ENCODE data around the gene OR2T10.
"Not testable (repeated sequence)": the region's sequence is repeated elsewhere in the genome, so short reads cannot be mapped to it uniquely, and the experiment has no call there.

GRCh38 chr1:248642971-248643651 is 45.6 kb upstream of the OR2T10 start:
- TF ChIP-seq MXI1 (IDR thresholded peaks at IDR 0.05; ENCODE audit: borderline replicate concordance, low read depth, low read length); POLR2A (IDR thresholded peaks at IDR 0.05; ENCODE audit: low read depth, low read length); RAD21 (IDR thresholded peaks at IDR 0.05; ENCODE audit: low read length); MAZ (IDR thresholded peaks at IDR 0.05; ENCODE audit: borderline replicate concordance, low read depth, low read length); CTCF (conservative IDR thresholded peaks at IDR 0.05; ENCODE audit: low read depth, low read length); RFX5 (IDR thresholded peaks at IDR 0.05; ENCODE audit: low read depth, low read length); ELK1 (IDR thresholded peaks at IDR 0.05; ENCODE audit: borderline replicate concordance, low read depth, low read length); MAFK (IDR thresholded peaks at IDR 0.05; ENCODE audit: low read depth, low read length); SMC3 (IDR thresholded peaks at IDR 0.05; ENCODE audit: low read depth, low read length); RCOR1 (IDR thresholded peaks at IDR 0.05; ENCODE audit: insufficient replicate concordance, low read length); USF2 (IDR thresholded peaks at IDR 0.05; ENCODE audit: low read depth, low read length); NFE2L2 (IDR thresholded peaks at IDR 0.05; ENCODE audit: low read depth, low read length): not testable (repeated sequence)

Data from IMR-90 (cell line).